DND-41 (cell line): ENCODE measurements around the gene CENPE.

Source experiments
- ATAC-seq: fragments of 200-7000 bp; cut with Tn5 transposase; 3 replicates; pipeline ENCODE4 v1.9.1; 2021; ENCODE audit warnings: low read depth; ENCODE audit not compliant: insufficient read depth
- DNase-seq: peaks from one replicate; pipeline ENCODE4 v3.0.0-alpha.2; 2020
- H2AFZ ChIP-seq: 2 replicates; pipeline ENCODE4 v1.6.0; 2012; ENCODE audit warnings: low read depth, low read length
- H3K27ac ChIP-seq: 2 replicates; pipeline ENCODE4 v1.5.1; 2012; ENCODE audit warnings: low read length, inconsistent platforms
- H3K27me3 ChIP-seq: fragments of 200-600 bp; sonication (generic); 2 replicates; pipeline ENCODE4 v1.6.0; 2012; ENCODE audit warnings: low read length, mild to moderate bottlenecking, inconsistent platforms; ENCODE audit not compliant: insufficient read depth, poor library complexity
- H3K36me3 ChIP-seq: 2 replicates; pipeline ENCODE4 v1.5.1; 2012; ENCODE audit warnings: low read length, inconsistent platforms; ENCODE audit not compliant: insufficient read depth
- H3K4me1 ChIP-seq: 2 replicates; pipeline ENCODE4 v1.5.1; 2012; ENCODE audit warnings: mild to moderate bottlenecking, low read length; ENCODE audit not compliant: insufficient read depth
- H3K4me2 ChIP-seq: 2 replicates; pipeline ENCODE4 v1.6.0; 2012; ENCODE audit warnings: mild to moderate bottlenecking, moderate library complexity, low read length, inconsistent platforms; ENCODE audit not compliant: insufficient read depth
- H3K4me3 ChIP-seq, 2 experiments: fragments of 200-600 bp in 1 of 2; shearing (Covaris generic) in 1 of 2; 2 replicates each; pipeline ENCODE4 v1.5.1; 2012 to 2016; ENCODE audit warnings: inconsistent platforms in 2 of 2, low read length in 2 of 2, mild to moderate bottlenecking in 2 of 2, low read depth in 1 of 2, moderate library complexity in 1 of 2
- H3K79me2 ChIP-seq: 2 replicates; pipeline ENCODE4 v1.6.0; 2012; ENCODE audit warnings: low read length, inconsistent platforms; ENCODE audit not compliant: insufficient read depth
- H3K9ac ChIP-seq: 2 replicates; pipeline ENCODE4 v1.6.0; 2012; ENCODE audit warnings: low read depth, mild to moderate bottlenecking, inconsistent platforms, low read length, moderate library complexity
- H3K9me3 ChIP-seq: 2 replicates; pipeline ENCODE4 v1.5.1; 2012; ENCODE audit warnings: low read length, moderate library complexity, mild to moderate bottlenecking, inconsistent platforms; ENCODE audit not compliant: insufficient read depth, severe bottlenecking
- H4K20me1 ChIP-seq: 2 replicates; pipeline ENCODE4 v1.6.0; 2012; ENCODE audit warnings: low read length; ENCODE audit not compliant: insufficient read depth
- EZH2 ChIP-seq: IDR thresholded peaks from 3 replicates; pipeline ENCODE4 v1.6.1; 2012; ENCODE audit warnings: borderline replicate concordance, low read depth, mild to moderate bottlenecking, moderate library complexity, low read length, inconsistent platforms; ENCODE audit not compliant: severe bottlenecking
- TF ChIP-seq, protein P1 (sequence below): IDR thresholded peaks from 2 replicates; pipeline ENCODE4 v1.5.1; 2012; ENCODE audit warnings: borderline replicate concordance, low read length, moderate library complexity, mild to moderate bottlenecking; ENCODE audit not compliant: poor library complexity, severe bottlenecking; ENCODE audit errors: extremely low read depth

CENPE gene

DNA sequence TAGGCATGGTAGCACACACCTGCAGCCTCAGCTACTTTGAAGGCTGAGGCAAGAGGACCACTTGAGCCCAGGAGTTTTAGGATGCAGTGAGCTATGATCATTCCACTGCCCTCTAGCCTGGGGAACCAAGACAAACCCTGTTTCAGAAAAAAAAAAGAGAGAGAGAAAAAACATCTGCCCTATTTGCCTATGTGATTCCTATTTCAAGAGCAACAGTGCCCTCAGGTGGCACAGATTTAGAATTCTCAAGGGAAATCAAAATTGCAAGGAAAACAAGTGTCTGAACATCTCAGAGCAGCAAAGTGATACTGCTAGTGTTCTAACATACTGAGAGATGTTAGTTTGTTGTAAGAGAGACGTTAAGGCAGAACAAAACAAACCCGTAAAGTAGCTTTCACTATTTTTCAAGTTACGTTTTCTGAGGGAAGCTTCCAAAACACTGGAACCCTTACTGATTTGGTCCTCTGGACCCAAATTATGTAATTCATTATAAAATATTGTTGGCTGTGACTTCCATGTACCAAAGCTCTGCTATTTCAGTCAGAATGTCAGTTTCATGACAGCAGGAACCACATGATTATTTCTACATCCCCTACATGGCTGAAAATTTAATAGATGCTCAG, 106.4 kb downstream of the CENPE start:
- H3K4me2 ChIP-seq, result peak overlapping the region; percentile 51
- ATAC-seq (peak; percentile 88), DNase-seq (peak; percentile 66)
- peaks cover 58% of the 10 kb centered on the region for H3K36me3 ChIP-seq
- no peaks in the 10 kb centered on the region for H3K9me3 ChIP-seq
- H3K79me2 ChIP-seq, result no peaks in the 10 kb centered on the region
- no peak overlapping the region for H2AFZ ChIP-seq
- H3K27me3 ChIP-seq, result no peaks in the 10 kb centered on the region
- peak overlapping the region; percentile 36 for H3K27ac ChIP-seq
- 0 out of 2 replicates have a peak overlapping the region, but pooled peaks have one; percentile 22 for H3K9ac ChIP-seq
- TF ChIP-seq EZH2, result no peak
- TF ChIP-seq, protein P1, sequence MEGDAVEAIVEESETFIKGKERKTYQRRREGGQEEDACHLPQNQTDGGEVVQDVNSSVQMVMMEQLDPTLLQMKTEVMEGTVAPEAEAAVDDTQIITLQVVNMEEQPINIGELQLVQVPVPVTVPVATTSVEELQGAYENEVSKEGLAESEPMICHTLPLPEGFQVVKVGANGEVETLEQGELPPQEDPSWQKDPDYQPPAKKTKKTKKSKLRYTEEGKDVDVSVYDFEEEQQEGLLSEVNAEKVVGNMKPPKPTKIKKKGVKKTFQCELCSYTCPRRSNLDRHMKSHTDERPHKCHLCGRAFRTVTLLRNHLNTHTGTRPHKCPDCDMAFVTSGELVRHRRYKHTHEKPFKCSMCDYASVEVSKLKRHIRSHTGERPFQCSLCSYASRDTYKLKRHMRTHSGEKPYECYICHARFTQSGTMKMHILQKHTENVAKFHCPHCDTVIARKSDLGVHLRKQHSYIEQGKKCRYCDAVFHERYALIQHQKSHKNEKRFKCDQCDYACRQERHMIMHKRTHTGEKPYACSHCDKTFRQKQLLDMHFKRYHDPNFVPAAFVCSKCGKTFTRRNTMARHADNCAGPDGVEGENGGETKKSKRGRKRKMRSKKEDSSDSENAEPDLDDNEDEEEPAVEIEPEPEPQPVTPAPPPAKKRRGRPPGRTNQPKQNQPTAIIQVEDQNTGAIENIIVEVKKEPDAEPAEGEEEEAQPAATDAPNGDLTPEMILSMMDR, result peak; percentile 80
- peaks cover 20% of the 10 kb centered on the region for H3K4me1 ChIP-seq
- no peaks in the 10 kb centered on the region for H4K20me1 ChIP-seq
- H3K4me3 ChIP-seq, result no peak overlapping the region

DNA sequence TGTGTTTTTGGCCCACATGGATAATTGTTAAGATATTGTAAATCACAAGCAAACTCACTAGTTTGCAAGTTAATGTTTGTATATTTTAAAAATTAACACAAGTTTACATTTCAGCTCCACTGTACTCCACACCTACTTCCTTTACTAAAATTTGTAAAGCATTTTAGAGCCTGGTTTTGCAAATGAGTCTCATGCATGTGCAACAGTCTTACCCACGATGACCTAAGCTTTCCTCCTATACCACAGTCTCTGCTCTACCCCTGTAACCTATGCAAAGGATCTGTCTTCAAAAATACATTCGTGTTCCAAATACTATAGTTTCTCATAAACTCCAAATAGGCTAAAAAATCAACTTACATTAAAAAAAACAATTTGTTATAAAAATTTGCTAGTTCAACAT, 108.7 kb downstream of the CENPE start:
- Histone ChIP-seq H3K9ac (no peak overlapping the region), H3K36me3 (peaks cover 74% of the 10 kb centered on the region), H3K4me2 (no peak overlapping the region), H3K27me3 (no peaks in the 10 kb centered on the region), H3K4me1 (peaks cover 20% of the 10 kb centered on the region), H3K79me2 (no peaks in the 10 kb centered on the region), H4K20me1 (no peaks in the 10 kb centered on the region), H3K4me3 (no peak overlapping the region), H3K27ac (no peak overlapping the region), H3K9me3 (no peaks in the 10 kb centered on the region), H2AFZ (no peak overlapping the region)
- ATAC-seq, result no peak
- DNase-seq, result no peak
- no peak for TF ChIP-seq EZH2
- TF ChIP-seq, protein P1, result no peak

DNA sequence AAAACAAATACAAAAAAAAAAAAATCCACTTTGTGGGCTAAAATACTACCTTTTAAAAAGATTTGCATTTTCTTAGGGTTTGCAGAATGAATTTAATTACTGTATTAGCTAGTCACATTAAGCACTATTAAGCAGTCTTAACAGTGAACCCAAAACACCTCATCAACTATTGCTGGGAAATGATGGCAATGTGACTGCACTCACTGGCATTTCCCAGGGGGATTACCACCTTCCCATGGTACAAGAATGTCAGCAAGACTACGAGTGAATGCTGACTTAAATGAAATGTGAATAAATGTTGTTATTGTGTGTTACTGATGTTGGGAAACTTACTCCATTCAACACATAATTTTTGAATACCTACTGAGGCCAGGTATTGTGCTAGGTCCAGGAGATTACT, 111.6 kb downstream of the CENPE start:
- Histone ChIP-seq H3K9ac (no peak overlapping the region), H3K27ac (no peak overlapping the region), H3K9me3 (no peaks in the 10 kb centered on the region), H3K4me3 (no peak overlapping the region), H3K4me2 (no peak overlapping the region), H3K36me3 (peaks cover 65% of the 10 kb centered on the region), H3K4me1 (peaks cover 2% of the 10 kb centered on the region; the same call in 1 of the 2 replicates), H3K79me2 (no peaks in the 10 kb centered on the region), H4K20me1 (no peaks in the 10 kb centered on the region), H2AFZ (no peak overlapping the region), H3K27me3 (no peaks in the 10 kb centered on the region)
- ATAC-seq (no peak), DNase-seq (no peak)
- TF ChIP-seq, protein P1, result no peak
- TF ChIP-seq EZH2, result no peak
